GM23338 (cell line): ENCODE data around the gene IZUMO4.

Experiments
- CREB1 ChIP-seq: fragments of 250-450 bp; sonication (Bioruptor Pico); IDR thresholded peaks from 2 replicates; pipeline ENCODE4 v1.5.0; 2020; ENCODE audit warnings: low read depth, mild to moderate bottlenecking, moderate library complexity
- EZH2 ChIP-seq: fragments of 200-600 bp; sonication (generic); IDR thresholded peaks from one replicate; pipeline ENCODE4 v1.8.0; 2017; ENCODE audit warnings: antibody characterized with exemption, mild to moderate bottlenecking, low read depth; ENCODE audit not compliant: unreplicated experiment
- EZH2phosphoT487 ChIP-seq: fragments of 200-600 bp; sonication (generic); IDR thresholded peaks from one replicate; pipeline ENCODE4 v1.8.1; 2018; ENCODE audit warnings: antibody characterized with exemption; ENCODE audit not compliant: unreplicated experiment
- JUNB ChIP-seq: IDR thresholded peaks from one replicate; pipeline ENCODE4 v1.6.1; 2016; ENCODE audit warnings: antibody characterized with exemption; ENCODE audit not compliant: unreplicated experiment
- POLR2AphosphoS5 ChIP-seq: IDR thresholded peaks from 2 replicates; pipeline ENCODE4 v1.6.1; 2016; ENCODE audit warnings: antibody characterized with exemption, low read depth
- REST ChIP-seq: IDR thresholded peaks from one replicate; pipeline ENCODE4 v1.6.1; 2018; ENCODE audit warnings: antibody characterized with exemption; ENCODE audit not compliant: unreplicated experiment
- STAT1 ChIP-seq: IDR thresholded peaks from one replicate; pipeline ENCODE4 v1.6.1; 2016; ENCODE audit warnings: antibody characterized with exemption; ENCODE audit not compliant: unreplicated experiment
- ZNF114 ChIP-seq: fragments of 250-450 bp; sonication (Bioruptor Pico); IDR thresholded peaks from 2 replicates; pipeline ENCODE4 v1.5.0; 2020; ENCODE audit warnings: mild to moderate bottlenecking, moderate library complexity
- ZNF331 ChIP-seq: fragments of 250-450 bp; sonication (Bioruptor Pico); IDR thresholded peaks from 2 replicates; pipeline ENCODE4 v1.5.0; 2020; ENCODE audit warnings: low read depth, mild to moderate bottlenecking, moderate library complexity
- TF ChIP-seq, protein P1 (sequence below), 2 experiments: fragments of 200-600 bp in 1 of 2; sonication (generic) in 1 of 2; conservative IDR thresholded peaks; 2 replicates each; pipeline versions ENCODE4 v1.5.1 to v1.6.1; 2016 to 2017; ENCODE audit warnings: antibody characterized with exemption in 2 of 2, low read depth in 2 of 2, mild to moderate bottlenecking in 2 of 2, moderate library complexity in 1 of 2
- TF ChIP-seq, protein P2 (sequence below): IDR thresholded peaks from 2 replicates; pipeline ENCODE4 v1.6.1; 2016; ENCODE audit warnings: antibody characterized with exemption

DNA sequence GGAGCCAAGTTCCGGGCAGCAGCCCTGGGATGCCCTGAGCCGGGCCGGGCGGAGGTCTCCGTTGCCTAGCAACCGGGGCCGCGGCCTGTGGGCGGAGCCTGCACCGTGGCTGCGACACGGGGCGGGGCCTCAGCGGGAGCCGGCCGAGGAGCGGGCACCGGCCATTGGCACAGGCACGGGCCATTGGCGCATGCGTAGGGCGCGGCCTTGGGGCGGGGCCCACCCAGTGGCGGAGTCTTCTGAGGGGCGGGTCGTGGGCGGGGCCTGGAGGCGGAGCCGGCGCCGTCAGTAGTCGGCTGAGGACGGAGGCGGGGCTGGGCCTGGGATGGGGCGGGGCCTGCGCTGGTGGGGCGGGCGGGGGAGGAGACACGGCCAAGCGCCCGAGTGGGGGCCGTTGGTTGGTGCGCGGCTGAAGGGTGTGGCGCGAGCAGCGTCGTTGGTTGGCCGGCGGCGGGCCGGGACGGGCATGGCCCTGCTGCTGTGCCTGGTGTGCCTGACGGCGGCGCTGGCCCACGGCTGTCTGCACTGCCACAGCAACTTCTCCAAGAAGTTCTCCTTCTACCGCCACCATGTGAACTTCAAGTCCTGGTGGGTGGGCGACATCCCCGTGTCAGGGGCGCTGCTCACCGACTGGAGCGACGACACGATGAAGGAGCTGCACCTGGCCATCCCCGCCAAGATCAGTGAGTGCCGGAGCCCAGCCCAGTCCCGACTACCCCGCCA, at the start of gene IZUMO4:
- TF ChIP-seq ZNF114 (CRISPR knock-in tag) (no peak), POLR2AphosphoS5 (no peak; the same call in 1 of the 2 replicates), JUNB (no peak), EZH2 (no peak), REST (no peak), CREB1 (peak; percentile 16; the same call in 1 of the 2 replicates), EZH2phosphoT487 (no peak), ZNF331 (CRISPR knock-in tag) (no peak), STAT1 (no peak)
- TF ChIP-seq, protein P1, sequence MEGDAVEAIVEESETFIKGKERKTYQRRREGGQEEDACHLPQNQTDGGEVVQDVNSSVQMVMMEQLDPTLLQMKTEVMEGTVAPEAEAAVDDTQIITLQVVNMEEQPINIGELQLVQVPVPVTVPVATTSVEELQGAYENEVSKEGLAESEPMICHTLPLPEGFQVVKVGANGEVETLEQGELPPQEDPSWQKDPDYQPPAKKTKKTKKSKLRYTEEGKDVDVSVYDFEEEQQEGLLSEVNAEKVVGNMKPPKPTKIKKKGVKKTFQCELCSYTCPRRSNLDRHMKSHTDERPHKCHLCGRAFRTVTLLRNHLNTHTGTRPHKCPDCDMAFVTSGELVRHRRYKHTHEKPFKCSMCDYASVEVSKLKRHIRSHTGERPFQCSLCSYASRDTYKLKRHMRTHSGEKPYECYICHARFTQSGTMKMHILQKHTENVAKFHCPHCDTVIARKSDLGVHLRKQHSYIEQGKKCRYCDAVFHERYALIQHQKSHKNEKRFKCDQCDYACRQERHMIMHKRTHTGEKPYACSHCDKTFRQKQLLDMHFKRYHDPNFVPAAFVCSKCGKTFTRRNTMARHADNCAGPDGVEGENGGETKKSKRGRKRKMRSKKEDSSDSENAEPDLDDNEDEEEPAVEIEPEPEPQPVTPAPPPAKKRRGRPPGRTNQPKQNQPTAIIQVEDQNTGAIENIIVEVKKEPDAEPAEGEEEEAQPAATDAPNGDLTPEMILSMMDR (conservative IDR thresholded peaks at IDR 0.05; ENCODE audit: low read depth in 2 of 2), result peak; percentile 13 to 55; a peak in 2 of 4 replicates
- TF ChIP-seq, protein P2, sequence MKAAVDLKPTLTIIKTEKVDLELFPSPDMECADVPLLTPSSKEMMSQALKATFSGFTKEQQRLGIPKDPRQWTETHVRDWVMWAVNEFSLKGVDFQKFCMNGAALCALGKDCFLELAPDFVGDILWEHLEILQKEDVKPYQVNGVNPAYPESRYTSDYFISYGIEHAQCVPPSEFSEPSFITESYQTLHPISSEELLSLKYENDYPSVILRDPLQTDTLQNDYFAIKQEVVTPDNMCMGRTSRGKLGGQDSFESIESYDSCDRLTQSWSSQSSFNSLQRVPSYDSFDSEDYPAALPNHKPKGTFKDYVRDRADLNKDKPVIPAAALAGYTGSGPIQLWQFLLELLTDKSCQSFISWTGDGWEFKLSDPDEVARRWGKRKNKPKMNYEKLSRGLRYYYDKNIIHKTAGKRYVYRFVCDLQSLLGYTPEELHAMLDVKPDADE, result no peak
